Natural killer cell treated with Interleukin-12 subunit alpha and Interleukin-12 subunit beta and Interleukin-15 and Interleukin-18, amount 100 ng/mL, for 72 hours (primary cell): ENCODE results near the gene MTR. TPM values are rescaled to one million over a fixed set of nuclear protein-coding genes. Genes with fewer than 3 reads are reported as not detected.

Experiments used
- ATAC-seq, 2 donors: fragments of 150-1000 bp; cut with Tn5 transposase in 1 of 2; sonication (Bioruptor Pico), chemical (Tn5 transposase) in 1 of 2; 2 replicates each; pipeline ENCODE4 v1.10.0; 2021
- DNase-seq: peaks from one replicate; pipeline ENCODE4 v3.0.0; 2022; ENCODE audit warnings: low spot score
- H3K27ac Mint-ChIP-seq, 2 donors: 1 replicate in 1 of 2; 2 replicates in 1 of 2; pipeline ENCODE4 v1.8.0; 2022; ENCODE audit warnings: mixed read lengths in 2 of 2, mild to moderate bottlenecking in 1 of 2, moderate library complexity in 1 of 2
- H3K27me3 Mint-ChIP-seq, 2 donors: 1 replicate in 1 of 2; 2 replicates in 1 of 2; pipeline ENCODE4 v1.8.0; 2022; ENCODE audit warnings: mixed read lengths in 2 of 2
- H3K36me3 Mint-ChIP-seq: one replicate; pipeline ENCODE4 v1.8.0; 2022; ENCODE audit warnings: mixed read lengths
- H3K4me1 Mint-ChIP-seq, 2 donors: 1 replicate in 1 of 2; 2 replicates in 1 of 2; pipeline ENCODE4 v1.8.0; 2022; ENCODE audit warnings: low read depth in 2 of 2, mixed read lengths in 2 of 2, mild to moderate bottlenecking in 1 of 2
- H3K4me3 Mint-ChIP-seq: one replicate; pipeline ENCODE4 v1.8.0; 2022; ENCODE audit warnings: mixed read lengths
- H3K9me3 Mint-ChIP-seq: 2 replicates; pipeline ENCODE4 v1.8.0; 2022; ENCODE audit warnings: mixed read lengths
- total RNA-seq, 2 donors: library from RNA; stranded (reverse); gene quantifications; one replicate each; pipeline ENCODE4 v1.2.3, GENCODE V29; 2022

MTR gene
- total RNA-seq: 10 to 100 TPM; 36.3 to 47.1 TPM

- peak within 1 kb of the TSS; percentile 95 for H3K4me3 Mint-ChIP-seq
- peak within 1 kb of the TSS; percentile 93 to 96 for H3K27ac Mint-ChIP-seq
- H3K36me3 Mint-ChIP-seq: peaks cover 4% of the 10 kb centered on the region
- DNase-seq (peak; percentile 98), ATAC-seq (peak; percentile 98)
- H3K9me3 Mint-ChIP-seq: no peaks in the 10 kb centered on the region
- H3K4me1 Mint-ChIP-seq: peaks cover 28% of the 10 kb centered on the region in 2 donors
- H3K27me3 Mint-ChIP-seq: peaks cover 8 to 15% of the 10 kb centered on the region in 2 donors
Measured at GRCh38 chr1:236795035-236795756, at the start of gene MTR. Gene MTR, plus strand, starts transcription at chr1:236795292. Its CDS starts 412 bp downstream, at chr1:236795704.

GRCh38 chr1:236746785-236747184 lies 48.3 kb upstream of the MTR start:
- Mint-ChIP-seq H3K4me1 (no peaks in the 10 kb centered on the region), H3K36me3 (no peaks in the 10 kb centered on the region), H3K4me3 (no peak overlapping the region), H3K9me3 (no peaks in the 10 kb centered on the region), H3K27me3 (peaks cover 12 to 25% of the 10 kb centered on the region in 2 donors), H3K27ac (no peak overlapping the region)
- no peak for DNase-seq
- ATAC-seq: no peak

- Mint-ChIP-seq H3K27ac (no peak overlapping the region), H3K36me3 (no peaks in the 10 kb centered on the region), H3K4me1 (no peaks in the 10 kb centered on the region), H3K27me3 (peaks cover 14 to 31% of the 10 kb centered on the region in 2 donors), H3K4me3 (no peak overlapping the region), H3K9me3 (no peaks in the 10 kb centered on the region)
- DNase-seq: no peak
- no peak for ATAC-seq
Measured at GRCh38 chr1:236747311-236747985, 47.6 kb upstream of the MTR start.

GRCh38 chr1:236748268-236748870 lies 46.7 kb upstream of the MTR start:
- Mint-ChIP-seq H3K9me3 (no peaks in the 10 kb centered on the region), H3K4me1 (no peaks in the 10 kb centered on the region), H3K4me3 (no peak overlapping the region), H3K27ac (no peak overlapping the region), H3K27me3 (peaks cover 11 to 28% of the 10 kb centered on the region in 2 donors), H3K36me3 (no peaks in the 10 kb centered on the region)
- DNase-seq (no peak), ATAC-seq (no peak)

DNA sequence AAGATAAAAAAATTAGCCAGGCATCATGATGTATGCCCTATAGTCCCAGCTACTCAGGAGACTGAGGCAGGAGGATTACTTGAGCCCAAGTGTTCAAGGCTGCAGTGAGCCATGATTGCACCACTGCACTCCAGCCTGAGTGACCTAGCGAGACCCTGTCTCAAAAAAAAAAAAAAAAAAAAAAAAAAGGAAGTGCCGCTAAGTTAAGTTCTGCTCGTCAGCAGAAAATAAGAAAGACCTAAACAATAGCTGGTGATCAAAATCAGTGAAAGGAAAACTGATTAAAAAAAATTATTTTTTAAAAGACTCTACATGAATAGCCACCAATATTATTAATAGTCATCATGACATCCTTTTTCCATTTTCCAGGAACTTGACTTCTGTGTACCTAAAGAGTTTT lies 44.2 kb upstream of the MTR start:
- no peak overlapping the region for H3K4me3 Mint-ChIP-seq
- H3K27ac Mint-ChIP-seq: no peak overlapping the region
- no peaks in the 10 kb centered on the region for H3K4me1 Mint-ChIP-seq
- H3K36me3 Mint-ChIP-seq: no peaks in the 10 kb centered on the region
- DNase-seq: no peak
- peaks cover 10 to 22% of the 10 kb centered on the region in 2 donors for H3K27me3 Mint-ChIP-seq
- ATAC-seq: no peak
- no peaks in the 10 kb centered on the region for H3K9me3 Mint-ChIP-seq

DNA sequence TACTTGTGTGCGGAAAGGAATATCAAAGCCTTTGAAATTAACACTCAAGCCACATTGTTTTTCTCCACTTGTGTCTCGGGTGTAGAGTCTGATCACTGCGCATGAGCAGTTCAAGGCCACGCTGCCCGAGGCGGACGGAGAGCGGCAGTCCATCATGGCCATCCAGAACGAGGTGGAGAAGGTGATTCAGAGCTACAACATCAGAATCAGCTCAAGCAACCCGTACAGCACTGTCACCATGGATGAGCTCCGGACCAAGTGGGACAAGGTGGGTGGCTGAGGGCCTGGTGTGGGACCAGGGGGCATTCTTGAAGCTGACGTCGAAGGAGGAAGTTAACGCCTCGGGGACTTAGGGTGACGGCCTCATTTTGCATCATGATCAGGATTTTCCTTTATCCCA lies 43.7 kb upstream of the MTR start:
- no peak for ATAC-seq
- H3K4me3 Mint-ChIP-seq: no peak overlapping the region

DNA sequence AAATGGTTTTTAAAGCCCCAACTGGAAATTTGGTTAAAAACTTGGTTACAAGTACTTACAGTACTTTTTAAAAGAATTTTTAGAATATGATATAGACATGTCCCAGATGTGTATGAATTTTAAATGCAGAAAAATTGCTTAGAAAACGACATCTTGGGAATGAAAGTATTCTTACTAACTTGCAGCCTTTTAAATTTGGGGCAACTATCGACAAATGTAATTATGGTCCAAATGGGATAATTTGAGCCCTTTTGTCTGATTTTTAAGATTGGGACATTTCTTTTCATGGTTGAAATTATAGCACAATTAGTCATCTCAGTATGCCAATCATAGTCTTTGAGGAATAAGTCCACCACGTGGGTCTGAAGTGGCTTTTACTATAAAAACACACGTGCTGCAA lies 43.2 kb upstream of the MTR start:
- no peak for DNase-seq
- no peak for ATAC-seq
- Mint-ChIP-seq H3K27me3 (peaks cover 10 to 22% of the 10 kb centered on the region in 2 donors), H3K27ac (no peak overlapping the region), H3K4me3 (no peak overlapping the region), H3K9me3 (no peaks in the 10 kb centered on the region), H3K4me1 (no peaks in the 10 kb centered on the region), H3K36me3 (no peaks in the 10 kb centered on the region)

More for the DNA sequence above, 43.7 kb upstream of the MTR start:
- H3K9me3 Mint-ChIP-seq: no peaks in the 10 kb centered on the region
- H3K36me3 Mint-ChIP-seq: no peaks in the 10 kb centered on the region
- H3K27me3 Mint-ChIP-seq: peaks cover 10 to 22% of the 10 kb centered on the region in 2 donors
- no peak overlapping the region for H3K27ac Mint-ChIP-seq
- DNase-seq: no peak
- no peaks in the 10 kb centered on the region for H3K4me1 Mint-ChIP-seq

DNA sequence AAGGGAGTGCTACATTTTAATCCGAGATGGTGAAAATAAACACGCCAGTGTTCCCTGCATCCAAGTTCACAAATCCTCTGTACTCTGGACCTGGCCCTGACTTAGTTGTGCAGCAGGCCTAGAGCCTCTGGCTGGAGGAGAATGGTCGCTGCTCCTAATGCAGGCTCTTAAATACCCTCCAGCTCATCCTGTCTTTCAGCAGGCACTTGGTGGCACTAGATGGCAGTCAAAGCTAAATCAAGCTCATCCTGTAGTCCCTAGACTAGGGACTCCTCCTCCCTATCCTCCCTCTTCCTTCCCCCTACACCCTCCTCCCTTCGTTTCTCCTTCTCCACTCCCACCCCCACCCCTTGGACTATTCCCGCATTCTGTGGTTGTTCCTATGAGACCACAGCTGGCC lies 41.6 kb upstream of the MTR start:
- H3K9me3 Mint-ChIP-seq: no peaks in the 10 kb centered on the region
- no peak overlapping the region for H3K4me3 Mint-ChIP-seq
- no peaks in the 10 kb centered on the region for H3K4me1 Mint-ChIP-seq
- H3K27me3 Mint-ChIP-seq: peaks cover 3 to 8% of the 10 kb centered on the region in 2 donors
- DNase-seq (no peak), ATAC-seq (no peak)
- H3K36me3 Mint-ChIP-seq: no peaks in the 10 kb centered on the region
- H3K27ac Mint-ChIP-seq: no peak overlapping the region

- DNase-seq (no peak), ATAC-seq (no peak)
- no peaks in the 10 kb centered on the region for H3K36me3 Mint-ChIP-seq
- H3K4me1 Mint-ChIP-seq: no peaks in the 10 kb centered on the region
- H3K27me3 Mint-ChIP-seq: peaks cover 3 to 6% of the 10 kb centered on the region in 2 donors
- H3K9me3 Mint-ChIP-seq: no peaks in the 10 kb centered on the region
- no peak overlapping the region for H3K27ac Mint-ChIP-seq
- H3K4me3 Mint-ChIP-seq: no peak overlapping the region
Measured at GRCh38 chr1:236753964-236754363, 41.1 kb upstream of the MTR start.

- Mint-ChIP-seq H3K4me3 (no peak overlapping the region), H3K36me3 (no peaks in the 10 kb centered on the region), H3K27me3 (peaks cover 3 to 6% of the 10 kb centered on the region in 2 donors), H3K27ac (no peak overlapping the region), H3K9me3 (no peaks in the 10 kb centered on the region), H3K4me1 (peaks cover 3 to 6% of the 10 kb centered on the region in 2 donors)
- ATAC-seq (no peak), DNase-seq (no peak)
Measured at GRCh38 chr1:236754525-236755210, 40.4 kb upstream of the MTR start.

DNA sequence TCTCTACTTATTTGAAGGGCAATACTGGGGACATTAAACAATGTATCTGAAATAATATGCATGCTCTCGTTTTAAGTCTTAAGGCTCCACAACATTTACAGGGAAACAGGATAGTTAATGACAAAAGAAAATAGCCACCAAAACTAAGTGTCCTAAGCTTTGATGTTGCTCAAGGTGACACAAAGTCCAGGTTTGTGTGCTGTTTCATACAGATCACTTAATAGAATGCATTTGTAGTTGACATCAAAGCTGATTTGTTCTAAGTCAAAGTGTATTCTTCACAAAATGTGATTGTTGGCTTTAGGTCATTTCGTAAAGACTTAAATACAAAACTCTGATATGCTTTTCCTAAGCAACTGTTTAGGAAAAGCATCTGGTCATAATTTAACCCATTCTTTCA lies 37.5 kb upstream of the MTR start:
- DNase-seq (no peak), ATAC-seq (no peak)
- no peak overlapping the region for H3K4me3 Mint-ChIP-seq

DNA sequence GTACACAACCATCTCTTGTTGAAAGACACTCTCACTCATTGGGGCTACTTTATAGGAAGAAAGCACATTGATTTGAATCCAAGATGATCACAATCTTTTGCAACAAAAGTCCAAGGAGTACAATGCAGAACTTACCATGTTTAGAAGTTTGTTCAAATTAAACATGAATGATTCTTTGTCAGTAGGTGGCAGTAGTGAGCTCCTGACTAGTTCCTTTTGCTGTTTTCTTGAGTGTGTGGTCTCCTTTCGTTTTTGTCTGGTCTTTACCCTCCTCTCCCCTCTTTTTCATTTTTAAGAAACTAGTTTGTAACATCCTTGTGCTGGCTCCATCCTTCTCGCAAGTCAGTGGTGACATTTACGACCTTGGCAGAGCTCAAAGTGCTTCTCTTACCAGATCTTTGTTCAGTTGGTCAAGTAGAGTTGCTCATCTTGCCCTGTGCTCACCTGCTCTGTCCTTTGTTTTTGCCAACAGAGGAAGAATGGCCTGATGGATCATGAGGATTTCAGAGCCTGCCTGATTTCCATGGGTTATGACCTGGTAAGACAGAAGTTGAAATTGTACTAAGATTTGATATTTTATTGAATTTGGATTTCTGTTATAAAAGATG lies 35.7 kb upstream of the MTR start:
- DNase-seq (no peak), ATAC-seq (no peak)
- no peaks in the 10 kb centered on the region for H3K9me3 Mint-ChIP-seq
- peaks cover 3 to 6% of the 10 kb centered on the region in 2 donors for H3K4me1 Mint-ChIP-seq
- H3K27ac Mint-ChIP-seq: no peak overlapping the region
- H3K4me3 Mint-ChIP-seq: no peak overlapping the region
- H3K36me3 Mint-ChIP-seq: no peaks in the 10 kb centered on the region
- H3K27me3 Mint-ChIP-seq: peaks cover 0 to 4% of the 10 kb centered on the region in 2 donors

More for the DNA sequence above, 37.5 kb upstream of the MTR start:
- peaks cover 3 to 6% of the 10 kb centered on the region in 2 donors for H3K4me1 Mint-ChIP-seq
- peaks cover 0 to 3% of the 10 kb centered on the region in 2 donors for H3K27me3 Mint-ChIP-seq
- no peaks in the 10 kb centered on the region for H3K36me3 Mint-ChIP-seq
- no peaks in the 10 kb centered on the region for H3K9me3 Mint-ChIP-seq
- no peak overlapping the region for H3K27ac Mint-ChIP-seq

DNA sequence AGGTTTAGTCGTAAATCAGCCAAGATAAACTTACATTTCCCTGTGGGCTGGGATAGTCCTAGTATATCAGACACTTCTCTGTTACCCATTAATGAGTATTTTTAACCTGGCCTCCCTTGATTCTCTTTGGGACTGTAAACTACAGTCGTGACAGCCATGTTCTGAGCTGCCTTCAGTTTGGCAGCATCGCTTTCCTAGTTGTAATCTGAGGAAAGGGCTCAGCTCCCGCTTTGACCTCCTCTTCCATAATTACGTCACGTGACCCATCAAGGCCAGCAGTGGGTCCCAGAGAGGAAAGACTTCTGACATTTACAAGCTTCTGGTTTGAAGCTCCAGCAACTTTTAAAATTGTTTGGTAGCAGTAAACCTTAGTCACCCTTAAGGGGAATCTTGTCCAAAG lies 34.6 kb upstream of the MTR start:
- H3K36me3 Mint-ChIP-seq: no peaks in the 10 kb centered on the region
- DNase-seq (no peak), ATAC-seq (no peak)
- H3K4me1 Mint-ChIP-seq: peaks cover 3 to 6% of the 10 kb centered on the region in 2 donors
- peaks cover 0 to 10% of the 10 kb centered on the region in 2 donors for H3K27me3 Mint-ChIP-seq
- H3K4me3 Mint-ChIP-seq: no peak overlapping the region
- H3K9me3 Mint-ChIP-seq: no peaks in the 10 kb centered on the region
- no peak overlapping the region for H3K27ac Mint-ChIP-seq
